Erythroblast (primary cell): ENCODE data around the gene IL32.
"Not testable (repeated sequence)": the region's sequence is repeated elsewhere in the genome, so short reads cannot be mapped to it uniquely, and the experiment has no call there.

Experiments
- DNase-seq, 2 experiments: peaks; one replicate each; lab custom pipeline; 2025; lab: John Stamatoyannopoulos, UW
- GATA1 ChIP-seq: IDR thresholded peaks from 2 replicates; pipeline ENCODE4 v1.6.1; 2011; ENCODE audit warnings: low read depth, mild to moderate bottlenecking, control low read depth, low read length, moderate library complexity
- POLR2A ChIP-seq: IDR thresholded peaks from 2 replicates; pipeline ENCODE4 v1.6.1; 2011; ENCODE audit warnings: mild to moderate bottlenecking, low read length

IL32 gene

DNA sequence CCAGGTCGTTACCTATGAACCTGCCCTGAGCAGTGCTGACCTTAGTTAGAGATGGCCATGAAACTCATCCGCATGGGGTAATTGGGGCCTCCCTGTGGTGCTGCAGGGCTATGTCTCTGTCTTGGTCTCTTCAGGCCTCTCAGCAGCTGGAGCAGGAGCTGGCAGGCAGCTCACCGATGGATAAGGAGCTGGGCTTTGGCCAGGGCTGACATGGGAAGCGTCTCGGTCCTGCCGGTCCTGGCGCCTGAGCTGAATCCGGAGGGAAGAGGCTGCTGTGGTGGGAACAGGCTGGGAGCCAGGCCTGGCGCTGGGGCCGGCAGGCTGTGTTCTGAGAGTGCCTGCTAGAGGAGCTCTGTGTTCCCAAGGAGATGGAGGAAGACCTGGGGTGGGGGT is 10.1 kb downstream of the IL32 start:
- TF ChIP-seq POLR2A, result no peak
- TF ChIP-seq GATA1, result no peak
- no peak for DNase-seq

DNA sequence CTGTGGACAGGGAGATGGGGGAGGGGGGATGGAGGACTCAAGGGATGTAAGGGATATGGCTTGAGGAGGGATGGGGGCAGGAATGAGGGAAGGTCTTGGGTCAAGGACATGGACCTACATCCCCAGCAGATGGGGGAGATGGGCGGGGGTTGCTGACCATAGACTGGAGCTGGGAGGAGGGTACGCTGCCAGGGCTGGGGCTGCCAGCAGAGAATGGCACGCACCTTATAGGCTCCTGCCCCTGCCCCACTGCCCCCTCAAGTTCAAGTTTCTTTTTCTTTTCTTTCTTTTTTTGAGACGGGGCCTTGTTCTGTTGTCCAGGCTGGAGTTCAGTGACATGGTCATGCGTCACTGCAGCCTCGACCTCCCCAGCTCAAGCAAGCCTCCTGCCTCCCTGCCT is 10.5 kb downstream of the IL32 start:
- DNase-seq, result not testable (repeated sequence)

DNA sequence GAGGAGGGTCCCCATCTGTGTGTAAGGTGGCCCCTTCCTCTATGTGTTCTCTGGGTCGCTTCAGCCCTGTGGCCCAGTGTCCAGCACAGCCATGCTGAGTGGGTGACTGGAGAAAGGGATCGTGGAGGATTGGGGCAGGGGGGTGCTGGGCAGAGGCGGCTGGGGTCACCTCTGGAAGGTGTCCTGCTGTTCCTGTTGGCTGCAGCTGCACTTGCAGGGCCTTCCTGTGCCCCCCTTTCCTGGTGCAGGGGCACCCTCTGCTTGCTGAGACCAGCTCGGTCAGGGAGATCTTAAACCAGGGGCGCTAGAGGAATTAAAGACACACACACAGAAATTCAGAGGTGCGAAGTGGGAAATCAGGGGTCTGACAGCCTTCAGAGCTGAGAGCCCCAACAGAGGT is 11.1 kb downstream of the IL32 start:
- TF ChIP-seq POLR2A (no peak), GATA1 (no peak)

DNA sequence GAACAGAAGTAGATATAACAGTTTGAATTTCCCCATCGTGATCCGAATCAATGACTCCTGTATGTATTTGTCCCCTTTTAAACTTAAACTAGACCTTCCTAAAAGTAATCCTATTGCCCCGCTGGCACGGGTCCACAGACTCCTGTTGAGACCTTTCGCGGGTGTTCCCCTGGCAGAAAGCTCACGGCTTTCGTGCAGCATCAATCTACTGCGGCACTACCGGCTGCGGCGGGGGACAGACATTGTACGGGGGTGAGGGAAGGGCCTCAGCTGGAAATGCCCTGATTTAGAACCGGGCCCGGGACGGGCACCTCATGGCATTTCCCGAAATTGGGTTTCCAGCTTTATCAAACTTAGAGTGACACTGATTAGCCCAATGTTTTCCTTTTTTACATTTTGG is 14.6 kb downstream of the IL32 start:
- TF ChIP-seq GATA1 (no peak), POLR2A (no peak)
- no peak for DNase-seq

More for the DNA sequence above, 11.1 kb downstream of the IL32 start:
- no peak for DNase-seq

DNA sequence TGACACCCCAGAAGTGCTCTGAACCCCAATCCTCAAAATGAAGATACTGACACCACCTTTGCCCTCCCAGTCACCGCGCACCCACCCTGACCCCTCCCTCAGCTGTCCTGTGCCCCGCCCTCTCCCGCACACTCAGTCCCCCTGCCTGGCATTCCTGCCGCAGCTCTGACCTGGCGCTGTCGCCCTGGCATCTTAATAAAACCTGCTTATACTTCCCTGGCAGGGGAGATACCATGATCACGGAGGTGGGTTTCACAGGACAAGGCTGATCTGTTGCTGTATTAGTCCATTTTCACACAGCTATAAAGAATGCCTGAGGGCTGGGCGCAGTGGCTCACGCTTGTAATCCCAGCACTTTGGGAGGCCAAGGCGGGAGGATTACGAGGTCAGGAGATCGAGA is 16.5 kb downstream of the IL32 start:
- not testable (repeated sequence) for DNase-seq

DNA sequence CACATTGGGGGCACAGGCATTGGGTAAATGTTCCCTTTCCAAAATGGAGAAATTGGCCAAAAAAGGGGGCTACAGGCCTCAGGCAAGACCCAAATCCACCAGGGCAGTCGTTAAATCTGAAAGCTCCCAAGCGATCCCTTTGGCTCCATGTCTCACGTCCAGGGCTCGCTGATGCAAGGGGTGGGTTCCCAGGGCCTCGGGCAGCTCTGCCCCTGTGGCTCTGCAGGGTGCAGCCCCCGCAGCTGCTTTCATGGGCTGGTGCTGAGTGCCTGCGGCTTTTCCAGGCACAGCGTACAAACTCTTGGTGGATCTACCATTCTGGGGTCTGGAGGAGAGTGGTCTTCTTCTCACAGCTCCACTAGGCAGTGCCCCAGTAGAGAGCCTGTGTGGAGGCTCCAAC is 18.0 kb downstream of the IL32 start:
- DNase-seq, result not testable (repeated sequence)

DNA sequence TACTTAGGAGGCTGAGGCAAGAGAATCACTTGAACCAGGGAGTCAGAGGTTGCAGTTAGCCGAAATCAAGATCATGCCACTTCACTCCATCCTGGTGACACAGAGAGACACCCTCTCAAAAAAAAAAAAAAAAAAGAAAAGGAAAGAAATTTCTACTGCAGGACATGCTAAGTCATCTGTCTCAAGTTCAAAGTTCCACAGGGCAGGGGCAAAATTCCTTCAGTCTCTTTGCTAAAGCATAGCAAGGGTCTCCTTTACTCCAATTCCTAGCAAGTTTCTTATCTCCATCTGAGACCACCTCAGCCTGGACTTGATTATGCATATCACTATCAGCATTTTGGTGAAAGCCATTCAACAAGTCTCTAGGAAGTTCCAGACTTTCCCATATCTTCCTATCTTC is 19.1 kb downstream of the IL32 start:
- DNase-seq, result no peak
- no peak for TF ChIP-seq GATA1
- no peak for TF ChIP-seq POLR2A

DNA sequence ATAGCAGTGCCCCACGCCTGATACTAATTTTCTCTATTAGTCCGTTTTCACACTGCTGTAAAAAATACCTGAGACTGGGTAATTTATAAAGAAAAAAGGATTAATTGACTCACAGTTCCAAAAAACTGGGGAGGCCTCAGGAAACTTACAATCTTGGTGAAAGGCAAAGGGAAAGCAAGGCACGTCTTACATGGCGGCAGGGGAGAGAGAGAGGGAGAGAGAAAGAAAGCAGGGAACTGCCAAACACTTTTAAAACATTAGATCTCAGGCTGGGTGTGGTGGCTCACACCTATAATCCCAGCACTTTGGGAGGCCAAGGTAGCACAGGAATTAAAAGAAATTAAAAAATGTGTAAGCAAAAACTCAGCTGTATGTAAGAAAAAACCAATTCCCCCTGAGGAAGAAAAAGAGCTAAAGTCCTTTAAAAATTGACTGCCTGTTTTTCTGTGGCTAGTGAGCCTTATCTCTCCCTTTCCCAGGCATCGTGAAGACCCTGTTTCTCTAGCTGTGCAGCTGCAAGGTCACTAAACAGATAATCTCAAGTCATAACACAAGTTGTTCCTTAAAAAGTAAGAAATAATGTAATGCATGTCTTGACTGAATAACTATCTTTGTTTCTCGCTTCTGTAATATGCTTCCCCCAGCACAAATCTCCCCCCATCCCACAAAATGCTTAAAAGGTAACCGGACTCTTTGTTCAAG is 19.7 kb downstream of the IL32 start:
- no peak for TF ChIP-seq GATA1
- no peak for TF ChIP-seq POLR2A
- DNase-seq, result no peak

DNA sequence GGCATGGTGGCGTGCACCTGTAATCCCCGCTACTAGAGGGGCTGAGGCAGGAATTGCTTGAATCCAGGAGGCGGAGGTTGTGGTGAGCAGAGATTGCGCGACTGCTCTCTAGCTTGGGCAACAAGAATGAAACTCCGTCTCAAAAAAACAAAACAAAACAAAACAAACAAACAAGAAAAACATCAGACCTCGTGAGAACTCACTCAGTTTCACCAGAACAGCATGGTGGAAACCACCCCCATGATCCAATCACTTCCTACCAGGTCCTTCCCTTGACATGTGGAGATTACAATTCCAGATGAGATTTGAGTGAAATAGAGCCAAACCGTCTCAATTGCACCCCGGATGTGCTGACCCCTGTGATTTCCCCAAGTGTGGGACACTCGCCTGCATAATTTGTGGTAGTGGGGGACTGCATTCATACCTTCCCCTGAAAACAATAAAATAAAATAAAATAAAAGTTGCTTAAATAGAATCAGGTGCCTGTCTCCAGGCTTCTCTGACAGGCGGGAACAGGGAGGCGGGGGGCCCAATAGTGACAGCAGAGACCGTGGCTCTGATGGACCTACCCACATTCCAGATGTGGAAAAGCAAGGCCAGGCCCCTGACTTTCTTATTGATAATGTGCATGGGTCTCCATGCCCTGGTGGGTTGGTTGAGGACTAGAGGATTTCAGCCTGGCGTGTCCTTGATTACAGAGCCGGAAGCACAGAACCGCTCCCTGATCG is 20.6 kb downstream of the IL32 start:
- no peak for DNase-seq
- TF ChIP-seq GATA1 (no peak), POLR2A (no peak)

DNA sequence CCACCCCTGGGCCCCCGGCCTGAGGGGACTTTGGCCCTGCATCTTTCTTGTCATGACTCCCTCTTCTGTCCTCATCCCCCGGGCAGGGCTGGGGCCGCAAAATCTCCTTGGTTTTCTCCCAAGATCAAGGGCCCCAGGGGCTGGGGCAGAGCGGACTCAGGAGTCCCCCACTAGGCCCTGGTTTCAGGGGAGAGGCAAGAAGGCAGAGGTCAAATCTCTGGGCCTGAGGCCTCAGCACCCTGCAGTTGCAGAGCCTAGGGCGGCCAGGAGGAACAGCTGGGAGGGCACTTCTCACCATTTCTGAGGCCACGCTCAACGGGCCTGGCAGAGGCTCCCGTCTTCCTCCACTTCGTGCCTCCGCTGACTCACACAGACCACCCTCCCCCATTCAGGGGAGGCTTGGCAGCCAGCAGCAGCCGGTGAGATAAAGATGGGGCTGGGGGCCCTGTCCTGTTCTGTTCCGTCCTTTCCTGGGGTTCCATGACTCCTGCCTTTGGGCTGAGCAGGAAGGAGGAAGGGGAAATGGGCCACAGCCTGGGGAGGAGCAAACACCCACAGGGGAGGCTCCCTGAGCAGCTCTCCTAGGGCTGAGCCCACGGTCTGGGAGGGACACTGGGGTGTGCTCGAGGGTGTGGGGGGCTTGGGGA is 21.3 kb downstream of the IL32 start:
- DNase-seq, result no peak
- no peak for TF ChIP-seq POLR2A
- no peak for TF ChIP-seq GATA1

DNA sequence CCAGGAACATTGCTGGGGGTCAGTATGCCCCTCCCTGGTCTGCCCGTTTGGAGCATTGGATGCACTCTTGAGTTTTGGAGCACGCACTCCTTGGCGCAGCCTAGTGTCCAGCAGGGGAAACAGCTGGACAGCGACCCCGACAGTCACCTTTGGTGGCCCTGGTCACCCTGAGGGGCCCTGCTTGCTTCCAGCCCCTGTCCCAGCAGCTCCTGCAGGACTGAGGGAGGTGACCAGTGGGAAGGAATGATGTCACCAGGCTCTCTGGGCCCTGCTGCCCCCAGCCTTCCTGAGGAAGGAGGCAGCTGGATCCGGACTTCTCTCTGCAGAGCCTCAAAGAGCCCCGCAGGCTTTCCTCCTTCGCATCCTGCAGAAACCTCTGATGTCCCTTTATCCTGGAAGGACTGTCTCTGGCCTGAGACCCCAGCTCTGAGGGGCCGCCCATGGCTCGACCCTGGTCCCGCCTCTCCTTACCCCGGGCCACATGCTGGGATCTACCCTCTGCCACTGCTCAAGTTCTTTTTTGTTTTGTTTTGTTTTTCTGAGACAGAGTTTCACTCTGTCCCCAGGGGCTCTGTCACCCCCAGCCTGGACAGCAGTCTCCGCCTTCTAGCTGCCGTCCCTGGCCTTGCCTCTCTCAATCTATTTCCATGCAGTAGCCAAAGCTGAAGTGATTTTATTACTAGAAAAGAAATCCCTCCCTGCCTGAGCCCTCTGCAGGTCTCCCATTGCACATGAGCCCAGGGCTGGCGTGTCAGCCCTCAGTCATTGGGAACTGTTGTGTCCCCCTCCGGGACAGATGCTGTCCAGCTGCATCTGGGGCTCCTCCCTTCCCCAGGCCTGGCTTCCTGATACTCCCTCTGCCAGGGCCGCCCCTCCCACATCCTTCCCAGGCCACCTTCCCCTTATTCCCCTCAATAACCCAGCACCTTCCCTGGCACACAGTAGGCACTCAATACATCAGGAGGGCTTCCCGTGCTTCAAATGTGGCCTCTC is 22.1 kb downstream of the IL32 start:
- DNase-seq, result no peak
- TF ChIP-seq GATA1, result no peak
- no peak for TF ChIP-seq POLR2A

DNA sequence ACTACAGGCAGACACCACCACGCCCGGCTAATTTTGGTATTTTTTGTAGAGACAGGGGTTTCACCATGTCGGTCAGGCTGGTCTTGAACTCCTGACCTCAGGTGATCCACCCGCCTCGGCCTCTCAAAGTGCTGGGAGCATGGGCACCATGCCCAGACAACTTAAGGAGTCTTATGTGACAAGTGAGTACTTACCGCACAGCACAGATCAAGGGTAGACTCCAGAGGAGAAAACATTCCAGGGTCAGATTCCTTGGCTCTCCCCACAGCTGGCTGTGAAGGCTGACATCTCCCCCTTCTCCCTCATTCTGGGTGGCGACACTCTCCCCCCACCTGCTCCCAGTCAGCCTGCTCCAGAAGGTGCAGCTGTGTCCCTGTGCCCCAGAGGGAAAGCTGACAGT is 23.0 kb downstream of the IL32 start:
- TF ChIP-seq POLR2A (no peak), GATA1 (no peak)
- DNase-seq, result no peak

DNA sequence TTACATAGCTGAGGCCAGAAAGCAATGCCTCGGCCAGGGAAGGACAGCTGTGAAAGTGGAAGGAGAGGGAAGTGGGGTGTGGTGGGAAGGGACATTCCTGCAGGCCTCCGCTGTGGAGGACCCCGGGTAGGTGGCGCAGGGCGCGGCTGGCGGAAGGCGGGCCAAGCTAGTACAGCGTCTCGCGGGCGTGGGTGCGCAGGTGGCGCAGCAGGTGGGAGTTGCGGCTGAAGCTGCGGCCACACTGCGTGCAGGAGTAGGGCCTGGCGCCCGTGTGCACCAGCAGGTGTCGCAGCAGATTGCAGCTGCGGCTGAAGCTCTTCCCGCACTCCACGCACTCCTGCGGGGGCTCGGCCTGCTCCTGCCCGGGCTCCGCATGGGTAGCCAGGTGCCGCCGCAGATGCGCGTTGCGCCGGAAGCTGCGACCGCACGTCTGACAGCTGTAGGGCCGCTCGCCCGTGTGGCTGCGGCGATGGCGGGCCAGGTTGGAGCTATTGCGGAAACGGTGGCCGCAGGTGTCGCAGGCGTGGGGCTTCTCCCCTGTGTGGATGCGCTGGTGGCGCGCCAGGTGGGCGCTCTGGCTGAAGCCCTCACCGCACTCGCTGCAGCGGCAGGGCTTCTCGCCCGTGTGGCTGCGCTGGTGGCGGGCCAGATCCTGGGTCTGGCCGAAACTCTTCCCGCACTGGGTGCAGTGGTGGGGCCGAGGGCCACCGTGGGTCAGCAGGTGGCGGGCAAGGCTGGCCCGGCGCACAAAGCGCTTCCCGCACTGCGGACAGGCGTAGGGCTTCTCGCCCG is 23.7 kb downstream of the IL32 start:
- TF ChIP-seq GATA1, result no peak
- TF ChIP-seq POLR2A, result no peak
- no peak for DNase-seq
